ENCODE results near the gene CAVIN2. TPM values are rescaled to one million over a fixed set of nuclear protein-coding genes. Genes with fewer than 3 reads are reported as not detected.

Gene CAVIN2
- polyA plus RNA-seq, 1 donor (not counting 4 experiments of a cell fraction or from before 2014, with no cell fraction given), result 10.2 TPM

DNA sequence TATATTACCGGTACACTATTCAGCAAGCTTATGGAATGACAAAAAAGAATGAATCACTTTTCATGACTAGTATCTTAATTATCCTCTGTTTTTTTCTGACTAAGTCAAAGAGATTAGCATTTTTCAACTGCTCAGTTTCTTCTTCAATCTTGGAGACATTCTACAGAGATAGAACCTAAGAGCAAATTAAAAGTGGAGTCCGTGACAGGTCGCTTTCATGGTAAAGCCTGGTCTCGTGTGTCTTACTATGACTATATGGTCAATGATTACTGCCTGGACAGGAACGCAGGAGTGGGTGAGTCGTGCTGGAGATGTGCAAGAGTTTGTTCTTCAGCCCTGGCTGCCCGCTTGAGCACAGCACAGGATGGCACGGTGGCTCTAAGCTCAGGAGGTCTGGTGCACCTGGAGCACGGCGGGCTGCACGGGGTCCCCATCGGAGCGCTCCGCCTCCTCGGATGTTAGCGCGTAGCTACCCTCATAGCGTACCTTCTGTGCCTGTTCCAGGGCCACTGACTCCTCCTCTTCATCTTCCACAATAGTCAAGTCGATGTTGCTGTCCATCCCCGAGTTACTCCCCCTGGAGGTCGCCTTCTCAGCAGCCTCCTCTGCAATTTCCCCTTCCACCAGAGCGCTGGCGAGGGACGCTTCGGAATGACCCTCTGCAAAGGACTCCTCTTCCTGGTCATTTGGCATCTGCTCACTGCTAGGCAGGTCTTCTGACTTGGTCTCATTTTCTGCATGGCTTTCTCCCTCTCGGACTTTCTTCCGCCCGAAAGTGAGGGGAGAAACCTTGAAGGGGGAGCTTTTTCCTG lies 11.1 kb downstream of the CAVIN2 start:
- Histone ChIP-seq H3K27me3 (ENCODE audit: control insufficient read depth, extremely low read depth, insufficient read depth, low read length) (no peaks in the 10 kb centered on the region), H3K9ac (ENCODE audit: control insufficient read depth, extremely low read depth, insufficient read depth, low read length) (no peak overlapping the region), H3K9me3 (ENCODE audit: control insufficient read depth, low read depth, low read length) (no peaks in the 10 kb centered on the region), H3K9me1 (ENCODE audit: control insufficient read depth, extremely low read depth, insufficient read depth, low read length) (no peaks in the 10 kb centered on the region), H3K27ac (ENCODE audit: control insufficient read depth, insufficient read depth, low read length) (no peak overlapping the region), H3K4me2 (ENCODE audit: control insufficient read depth, extremely low read depth, insufficient read depth, low read depth, low read length) (no peak overlapping the region), H2AFZ (ENCODE audit: control insufficient read depth, low read length) (no peak overlapping the region), H3K36me3 (ENCODE audit: control insufficient read depth in 2 of 2, extremely low read depth in 1 of 2, insufficient read depth in 2 of 2, low read length in 2 of 2) (peaks cover 3 to 4% of the 10 kb centered on the region in 2 experiments), H3K79me2 (ENCODE audit: control insufficient read depth, insufficient read depth, low read length) (no peaks in the 10 kb centered on the region), H3K4me1 (ENCODE audit: control insufficient read depth, extremely low read depth, insufficient read depth, low read length) (no peaks in the 10 kb centered on the region), H4K20me1 (ENCODE audit: control insufficient read depth, extremely low read depth, insufficient read depth, low read length) (no peaks in the 10 kb centered on the region), H3K4me3 (ENCODE audit: control insufficient read depth in 2 of 3, extremely low read depth in 1 of 3, insufficient read depth in 2 of 3, low read depth in 1 of 3, low read length in 3 of 3) (no peak overlapping the region)
- DNase-seq (ENCODE audit: low read depth, low spot score) (no peak), FAIRE-seq (no peak)
- dilution Hi-C loops (cut with MboI; ENCODE audit: extremely low pct_ligation_motif_present, low sequenced_read_pairs), result no loop called here
- TF ChIP-seq, protein P1, sequence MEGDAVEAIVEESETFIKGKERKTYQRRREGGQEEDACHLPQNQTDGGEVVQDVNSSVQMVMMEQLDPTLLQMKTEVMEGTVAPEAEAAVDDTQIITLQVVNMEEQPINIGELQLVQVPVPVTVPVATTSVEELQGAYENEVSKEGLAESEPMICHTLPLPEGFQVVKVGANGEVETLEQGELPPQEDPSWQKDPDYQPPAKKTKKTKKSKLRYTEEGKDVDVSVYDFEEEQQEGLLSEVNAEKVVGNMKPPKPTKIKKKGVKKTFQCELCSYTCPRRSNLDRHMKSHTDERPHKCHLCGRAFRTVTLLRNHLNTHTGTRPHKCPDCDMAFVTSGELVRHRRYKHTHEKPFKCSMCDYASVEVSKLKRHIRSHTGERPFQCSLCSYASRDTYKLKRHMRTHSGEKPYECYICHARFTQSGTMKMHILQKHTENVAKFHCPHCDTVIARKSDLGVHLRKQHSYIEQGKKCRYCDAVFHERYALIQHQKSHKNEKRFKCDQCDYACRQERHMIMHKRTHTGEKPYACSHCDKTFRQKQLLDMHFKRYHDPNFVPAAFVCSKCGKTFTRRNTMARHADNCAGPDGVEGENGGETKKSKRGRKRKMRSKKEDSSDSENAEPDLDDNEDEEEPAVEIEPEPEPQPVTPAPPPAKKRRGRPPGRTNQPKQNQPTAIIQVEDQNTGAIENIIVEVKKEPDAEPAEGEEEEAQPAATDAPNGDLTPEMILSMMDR (optimal IDR thresholded peaks at IDR 0.05 in 1 of 3, IDR thresholded peaks at IDR 0.05 in 1 of 3, conservative IDR thresholded peaks at IDR 0.05 in 1 of 3; ENCODE audit: extremely low read depth in 1 of 3, insufficient read depth in 2 of 3, low read length in 3 of 3), result no peak

DNA sequence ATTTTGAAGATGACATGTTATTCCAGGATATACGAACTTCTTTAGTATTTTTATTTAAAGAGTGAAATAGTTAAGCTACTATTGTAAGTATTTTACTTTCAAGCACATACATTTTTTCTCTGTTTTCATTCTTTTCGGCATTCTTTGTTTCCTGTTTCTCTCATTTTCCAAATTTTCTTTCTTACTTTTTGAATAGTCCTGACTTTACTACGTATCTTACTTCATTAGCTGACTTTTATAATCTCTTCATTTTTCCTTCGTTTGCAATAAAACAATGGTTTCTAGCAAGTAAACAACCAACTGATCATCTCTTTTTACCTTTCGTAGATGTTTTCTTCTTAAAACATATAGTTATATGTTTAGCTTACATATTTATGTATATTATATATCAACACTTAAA lies 11.8 kb downstream of the CAVIN2 start:
- Histone ChIP-seq H3K9ac (ENCODE audit: control insufficient read depth, extremely low read depth, insufficient read depth, low read length) (no peak overlapping the region), H3K4me3 (ENCODE audit: control insufficient read depth in 2 of 3, extremely low read depth in 1 of 3, insufficient read depth in 2 of 3, low read depth in 1 of 3, low read length in 3 of 3) (no peak overlapping the region), H4K20me1 (ENCODE audit: control insufficient read depth, extremely low read depth, insufficient read depth, low read length) (no peaks in the 10 kb centered on the region), H3K4me1 (ENCODE audit: control insufficient read depth, extremely low read depth, insufficient read depth, low read length) (no peaks in the 10 kb centered on the region), H3K4me2 (ENCODE audit: control insufficient read depth, extremely low read depth, insufficient read depth, low read depth, low read length) (no peak overlapping the region), H3K27ac (ENCODE audit: control insufficient read depth, insufficient read depth, low read length) (no peak overlapping the region), H3K79me2 (ENCODE audit: control insufficient read depth, insufficient read depth, low read length) (no peaks in the 10 kb centered on the region), H3K36me3 (ENCODE audit: control insufficient read depth in 2 of 2, extremely low read depth in 1 of 2, insufficient read depth in 2 of 2, low read length in 2 of 2) (peaks cover 3 to 4% of the 10 kb centered on the region in 2 experiments), H3K27me3 (ENCODE audit: control insufficient read depth, extremely low read depth, insufficient read depth, low read length) (no peaks in the 10 kb centered on the region), H3K9me1 (ENCODE audit: control insufficient read depth, extremely low read depth, insufficient read depth, low read length) (no peaks in the 10 kb centered on the region), H3K9me3 (ENCODE audit: control insufficient read depth, low read depth, low read length) (no peaks in the 10 kb centered on the region), H2AFZ (ENCODE audit: control insufficient read depth, low read length) (no peak overlapping the region)
- dilution Hi-C loops (cut with MboI; ENCODE audit: extremely low pct_ligation_motif_present, low sequenced_read_pairs), result no loop called here
- FAIRE-seq (no peak), DNase-seq (ENCODE audit: low read depth, low spot score) (no peak)
- TF ChIP-seq, protein P1 (optimal IDR thresholded peaks at IDR 0.05 in 1 of 3, IDR thresholded peaks at IDR 0.05 in 1 of 3, conservative IDR thresholded peaks at IDR 0.05 in 1 of 3; ENCODE audit: extremely low read depth in 1 of 3, insufficient read depth in 2 of 3, low read length in 3 of 3), result no peak
- TF ChIP-seq EZH2 (IDR thresholded peaks at IDR 0.05; ENCODE audit: low read length), result no peak

All from keratinocyte (primary cell).